Gastroesophageal sphincter (tissue), 4 donors: ENCODE data around the gene SLC4A5. TPM values are rescaled to one million over a fixed set of nuclear protein-coding genes. Genes with fewer than 3 reads are reported as not detected.

Source experiments
- ATAC-seq: fragments of 150-250 bp; one replicate; pipeline ENCODE4 v1.9.1; 2016; ENCODE audit warnings: mild to moderate bottlenecking, moderate library complexity
- H3K27ac ChIP-seq, 4 donors: fragments of 200-600 bp; sonication (generic) in 3 of 4; 1 replicate in 3 of 4; 2 replicates in 1 of 4; pipeline ENCODE4 v1.5.1; 2016 to 2019
- H3K27me3 ChIP-seq: fragments of 200-600 bp; sonication (generic); one replicate; pipeline ENCODE4 v1.5.1; 2019
- H3K36me3 ChIP-seq, 2 donors: fragments of 200-600 bp; sonication (generic); one replicate each; pipeline ENCODE4 v1.5.1; 2019; ENCODE audit warnings: control low read depth in 1 of 2
- H3K4me1 ChIP-seq, 3 donors: fragments of 200-600 bp; sonication (generic); 1 replicate in 2 of 3; 2 replicates in 1 of 3; pipeline ENCODE4 v1.5.1; 2016 to 2019; ENCODE audit warnings: control low read depth in 2 of 3
- H3K4me3 ChIP-seq, 2 donors: fragments of 200-600 bp; sonication (generic); one replicate each; pipeline ENCODE4 v1.5.1; 2019; ENCODE audit warnings: mild to moderate bottlenecking in 1 of 2, moderate library complexity in 1 of 2
- H3K9me3 ChIP-seq, 3 donors: fragments of 200-600 bp; sonication (generic); one replicate each; pipeline ENCODE4 v1.5.1; 2017 to 2019; ENCODE audit warnings: control low read depth in 2 of 3
- EP300 ChIP-seq: sonication (generic); formaldehyde crosslinking; IDR thresholded peaks from one replicate; pipeline ENCODE4 v1.6.1; 2017; ENCODE audit warnings: antibody characterized with exemption, mild to moderate bottlenecking
- POLR2A ChIP-seq, 2 donors: fragments of 450-650 bp; IDR thresholded peaks; one replicate each; pipeline ENCODE4 v1.6.1; 2017; ENCODE audit warnings: antibody characterized with exemption in 2 of 2, mild to moderate bottlenecking in 2 of 2, moderate library complexity in 1 of 2
- POLR2AphosphoS5 ChIP-seq: sonication (generic); formaldehyde crosslinking; IDR thresholded peaks from one replicate; pipeline ENCODE4 v1.6.1; 2017; ENCODE audit warnings: antibody characterized with exemption
- WGBS, 2 donors: methylation state at CpG; one replicate each; pipeline ENCODE4 v1.1.5; 2018; ENCODE audit warnings: low coverage in 1 of 2; 5-methylcytosine and 5-hydroxymethylcytosine counted together
- total RNA-seq, 4 donors: library from RNA; depleted of rRNA; stranded (reverse); fragments of >200 nt; gene quantifications; one replicate each; pipeline ENCODE4 v1.1.0, GENCODE V29; 2016
- TF ChIP-seq, protein P1 (sequence below), 4 experiments: fragments of 200-600 bp in 2 of 4; fragments of 450-650 bp in 2 of 4; sonication (generic) in 1 of 4; IDR thresholded peaks; one replicate each; pipeline ENCODE4 v1.5.1; 2017 to 2019; ENCODE audit warnings: antibody characterized with exemption in 4 of 4, mild to moderate bottlenecking in 2 of 4, moderate library complexity in 2 of 4

Gene SLC4A5
- total RNA-seq, 4 donors from 2014 or later: 1.8 to 9.4 (median 5.0) TPM

DNA sequence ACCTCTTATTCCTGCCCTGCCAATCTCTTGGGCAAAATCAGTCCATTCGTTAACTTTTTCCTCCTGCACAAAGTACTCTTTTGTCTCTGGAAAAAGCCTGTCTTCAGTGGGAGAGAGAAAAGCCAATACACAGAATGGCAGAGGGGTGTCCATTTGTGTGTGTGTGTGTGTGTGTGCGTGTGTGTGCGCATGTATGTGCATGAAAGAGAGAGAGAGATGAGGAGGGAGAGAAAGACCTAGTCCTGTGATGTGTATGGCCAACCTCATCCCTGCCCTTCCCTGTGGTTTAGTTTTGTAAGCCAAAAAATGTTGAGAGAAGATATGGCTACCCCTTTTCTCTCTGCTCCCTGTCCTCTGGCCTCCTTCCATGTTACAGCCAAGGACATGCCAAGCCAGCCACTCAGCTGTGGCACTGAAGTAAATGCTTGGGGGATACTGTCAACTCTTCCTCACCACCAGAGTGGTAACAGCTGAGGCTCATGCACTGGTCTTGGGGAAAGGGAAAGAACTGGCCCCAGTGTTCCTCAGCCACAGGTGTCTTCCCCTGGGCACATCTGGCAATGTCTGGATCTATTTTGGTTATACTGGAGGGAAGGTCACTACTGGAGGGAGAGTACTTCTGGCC lies 10.6 kb downstream of the SLC4A5 start:
- 50 to 93% methylated on average over 1 to 3 of the region's 3 CpGs for WGBS, 2 donors
- Histone ChIP-seq H3K4me1 (no peaks in the 10 kb centered on the region), H3K27me3 (no peaks in the 10 kb centered on the region), H3K9me3 (no peaks in the 10 kb centered on the region), H3K27ac (no peak overlapping the region), H3K36me3 (peaks cover 0 to 62% of the 10 kb centered on the region in 2 donors), H3K4me3 (no peak overlapping the region)
- TF ChIP-seq, protein P1, sequence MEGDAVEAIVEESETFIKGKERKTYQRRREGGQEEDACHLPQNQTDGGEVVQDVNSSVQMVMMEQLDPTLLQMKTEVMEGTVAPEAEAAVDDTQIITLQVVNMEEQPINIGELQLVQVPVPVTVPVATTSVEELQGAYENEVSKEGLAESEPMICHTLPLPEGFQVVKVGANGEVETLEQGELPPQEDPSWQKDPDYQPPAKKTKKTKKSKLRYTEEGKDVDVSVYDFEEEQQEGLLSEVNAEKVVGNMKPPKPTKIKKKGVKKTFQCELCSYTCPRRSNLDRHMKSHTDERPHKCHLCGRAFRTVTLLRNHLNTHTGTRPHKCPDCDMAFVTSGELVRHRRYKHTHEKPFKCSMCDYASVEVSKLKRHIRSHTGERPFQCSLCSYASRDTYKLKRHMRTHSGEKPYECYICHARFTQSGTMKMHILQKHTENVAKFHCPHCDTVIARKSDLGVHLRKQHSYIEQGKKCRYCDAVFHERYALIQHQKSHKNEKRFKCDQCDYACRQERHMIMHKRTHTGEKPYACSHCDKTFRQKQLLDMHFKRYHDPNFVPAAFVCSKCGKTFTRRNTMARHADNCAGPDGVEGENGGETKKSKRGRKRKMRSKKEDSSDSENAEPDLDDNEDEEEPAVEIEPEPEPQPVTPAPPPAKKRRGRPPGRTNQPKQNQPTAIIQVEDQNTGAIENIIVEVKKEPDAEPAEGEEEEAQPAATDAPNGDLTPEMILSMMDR (IDR thresholded peaks at IDR 0.05): no peak
- TF ChIP-seq EP300: no peak
- ATAC-seq: no peak

DNA sequence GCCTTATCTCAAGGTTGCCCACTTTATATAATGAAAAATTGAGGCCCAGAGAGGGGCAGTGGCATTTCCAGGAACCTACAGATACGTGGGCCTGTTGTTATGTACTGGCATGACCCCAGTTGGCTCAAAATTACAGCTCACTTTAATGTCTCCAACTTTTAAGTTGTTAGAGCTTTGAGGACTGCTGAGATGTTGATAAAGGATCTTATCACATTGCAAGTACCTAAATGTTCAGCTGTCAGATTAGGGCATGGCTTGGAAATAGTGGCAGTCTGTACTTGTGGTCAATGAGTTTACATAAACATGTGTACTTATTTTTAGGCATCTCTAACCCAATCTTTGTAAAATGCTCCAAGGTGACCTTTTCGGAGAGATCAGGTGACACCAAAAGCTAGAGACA lies 14.6 kb downstream of the SLC4A5 start:
- Histone ChIP-seq H3K4me3 (no peak overlapping the region), H3K9me3 (no peaks in the 10 kb centered on the region), H3K36me3 (peaks cover 0 to 69% of the 10 kb centered on the region in 2 donors), H3K27me3 (no peaks in the 10 kb centered on the region), H3K27ac (no peak overlapping the region), H3K4me1 (no peaks in the 10 kb centered on the region)
- ATAC-seq: no peak
- 42 to 75% methylated on average over 1 to 2 of the region's 2 CpGs for WGBS, 2 donors
- TF ChIP-seq EP300: no peak
- no peak for TF ChIP-seq POLR2A (IDR thresholded peaks at IDR 0.05)
- no peak for TF ChIP-seq POLR2AphosphoS5
- TF ChIP-seq, protein P1 (IDR thresholded peaks at IDR 0.05): no peak

DNA sequence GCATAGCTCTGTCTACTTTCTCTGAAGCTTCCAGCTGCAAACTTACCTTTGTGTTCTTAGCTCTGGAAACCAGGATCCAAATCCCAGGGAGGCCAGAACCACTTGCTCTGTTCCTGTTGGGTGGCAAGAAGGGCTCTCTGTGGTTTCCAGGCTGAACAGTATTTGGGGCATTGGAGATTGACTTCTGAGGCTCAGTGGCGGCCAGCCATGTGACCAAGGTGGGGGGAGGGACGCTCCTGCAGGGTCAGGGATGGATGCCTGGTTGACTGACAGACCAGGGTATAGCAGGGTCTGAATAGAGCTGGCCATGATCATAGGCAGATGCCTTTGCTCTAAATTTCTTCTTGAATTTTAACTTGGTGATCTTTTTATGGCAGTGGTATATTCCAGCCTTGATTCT lies 15.1 kb downstream of the SLC4A5 start:
- Histone ChIP-seq H3K4me3 (no peak overlapping the region), H3K27me3 (no peaks in the 10 kb centered on the region), H3K4me1 (no peaks in the 10 kb centered on the region), H3K27ac (no peak overlapping the region), H3K36me3 (peaks cover 0 to 64% of the 10 kb centered on the region in 2 donors), H3K9me3 (no peaks in the 10 kb centered on the region)
- TF ChIP-seq POLR2AphosphoS5 (no peak), EP300 (no peak), POLR2A (IDR thresholded peaks at IDR 0.05) (no peak)
- TF ChIP-seq, protein P1 (IDR thresholded peaks at IDR 0.05): no peak
- 80% methylated on average over 1 of the region's 2 CpGs; no CpG with 5 or more reads in 1 of the 2 donors for WGBS, 2 donors
- no peak for ATAC-seq

DNA sequence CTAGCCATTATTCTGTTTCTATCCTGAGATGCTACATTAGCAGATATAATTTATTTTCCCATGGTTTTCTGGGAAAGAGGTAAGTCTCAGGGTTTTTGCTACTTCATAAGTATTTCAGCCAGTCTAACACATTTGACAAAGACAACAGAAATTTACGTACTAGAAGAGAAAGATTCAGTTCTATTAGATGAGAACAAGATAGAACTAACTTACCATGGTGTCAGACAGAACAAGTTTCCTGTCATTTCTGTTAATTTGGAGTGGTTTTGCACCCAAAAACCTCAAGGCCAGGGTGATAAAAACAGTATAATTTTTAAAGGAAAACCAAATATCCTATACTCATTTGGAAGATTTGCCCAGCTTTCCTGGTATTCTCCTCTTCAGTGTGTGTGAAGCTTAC lies 15.6 kb downstream of the SLC4A5 start:
- peaks cover 0 to 59% of the 10 kb centered on the region in 2 donors for H3K36me3 ChIP-seq
- 94 to 100% methylated on average over 1 of the region's 1 CpG for WGBS, 2 donors
- no peak overlapping the region for H3K27ac ChIP-seq
- ATAC-seq: no peak
- H3K9me3 ChIP-seq: no peaks in the 10 kb centered on the region
- H3K27me3 ChIP-seq: no peaks in the 10 kb centered on the region
- TF ChIP-seq POLR2A (IDR thresholded peaks at IDR 0.05): no peak
- TF ChIP-seq EP300: no peak
- TF ChIP-seq, protein P1 (IDR thresholded peaks at IDR 0.05): no peak
- no peak for TF ChIP-seq POLR2AphosphoS5
- H3K4me1 ChIP-seq: no peaks in the 10 kb centered on the region
- H3K4me3 ChIP-seq: no peak overlapping the region

DNA sequence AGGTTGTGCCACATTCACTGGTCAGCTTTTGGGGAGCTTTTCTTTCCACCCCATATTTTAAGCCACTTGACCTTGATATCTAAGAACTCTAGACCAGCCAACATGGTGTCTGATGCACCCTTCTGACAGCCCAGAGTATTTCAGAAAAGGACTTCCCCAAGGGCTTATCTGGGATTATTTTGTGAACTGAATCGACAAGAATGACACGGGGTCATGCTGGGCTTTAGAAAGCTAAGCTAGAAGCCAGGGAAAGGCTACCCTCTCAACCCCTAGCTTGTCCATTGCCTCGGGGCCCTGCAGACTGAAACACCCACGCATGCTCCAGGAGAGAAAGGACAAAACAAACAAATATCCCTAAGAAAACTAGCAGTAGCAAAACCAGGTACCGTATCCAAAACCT lies 16.0 kb downstream of the SLC4A5 start:
- TF ChIP-seq, protein P1 (IDR thresholded peaks at IDR 0.05): no peak
- TF ChIP-seq POLR2AphosphoS5 (no peak), EP300 (no peak)
- Histone ChIP-seq H3K27ac (no peak overlapping the region), H3K36me3 (peaks cover 0 to 55% of the 10 kb centered on the region in 2 donors), H3K4me1 (no peaks in the 10 kb centered on the region), H3K9me3 (no peaks in the 10 kb centered on the region), H3K27me3 (no peaks in the 10 kb centered on the region), H3K4me3 (no peak overlapping the region)
- ATAC-seq: no peak
- 65% methylated on average over 5 of the region's 5 CpGs; no CpG with 5 or more reads in 1 of the 2 donors for WGBS, 2 donors
